Measurements from ENCODE around the gene SPTB. TPM values are rescaled to one million over a fixed set of nuclear protein-coding genes. Genes with fewer than 3 reads are reported as not detected.

The SPTB gene
- polyA plus RNA-seq (2011; rRNA removed), result 0.01 TPM in 1 of 2 replicates, not detected in the other
- 0.09 TPM in 1 of 2 replicates, not detected in the other for polyA minus RNA-seq (2011; rRNA and poly(A)+ RNA removed)

GRCh38 chr14:64879635-64880220 lies at the start of gene SPTB:
TSS of gene SPTB (minus strand) at chr14:64879907. CDS start at chr14:64823094, 56,813 bp downstream.
- ChIA-PET CTCF (interaction anchor here (0.7 to 5.2 kb wide), 4 partner anchors 12 to 57 kb away, joined by 3 to 43 read pairs (median 10); no protein-coding TSS in a partner anchor), POLR2A (no interaction called here)
- no peaks in the 10 kb centered on the region; the same call in 1 of the 2 replicates for H3K9me3 ChIP-seq (ENCODE audit: control insufficient read depth, insufficient read depth, low read length)
- no peak for DNase-seq (ENCODE audit: low read depth, low spot score)
- TF ChIP-seq CTCF (IDR thresholded peaks at IDR 0.05; ENCODE audit: low read depth, low read length), result no peak
- no peak within 1 kb of the TSS for H3K27ac ChIP-seq (ENCODE audit: low read depth, low read length)
- peaks cover 78% of the 10 kb centered on the region for H3K27me3 ChIP-seq (ENCODE audit: control insufficient read depth, insufficient read depth, low read length)
- H3K4me3 ChIP-seq (ENCODE audit: low read depth, low read length), result peak within 1 kb of the TSS; percentile 29; the same call in 1 of the 2 replicates

GRCh38 chr14:64929014-64929359 lies 49.3 kb upstream of the SPTB start:
- no peak for TF ChIP-seq CTCF (IDR thresholded peaks at IDR 0.05; ENCODE audit: low read depth, low read length)
- ChIA-PET POLR2A (no interaction called here), CTCF (no interaction called here)
- Histone ChIP-seq H3K27me3 (ENCODE audit: control insufficient read depth, insufficient read depth, low read length) (no peaks in the 10 kb centered on the region), H3K9me3 (ENCODE audit: control insufficient read depth, insufficient read depth, low read length) (no peaks in the 10 kb centered on the region), H3K4me3 (ENCODE audit: low read depth, low read length) (no peak overlapping the region), H3K27ac (ENCODE audit: low read depth, low read length) (no peak overlapping the region)
- no peak for DNase-seq (ENCODE audit: low read depth, low spot score)

GRCh38 chr14:64928239-64929013 lies 48.7 kb upstream of the SPTB start:
- TF ChIP-seq CTCF (IDR thresholded peaks at IDR 0.05; ENCODE audit: low read depth, low read length), result no peak
- H3K27ac ChIP-seq (ENCODE audit: low read depth, low read length), result no peak overlapping the region
- H3K27me3 ChIP-seq (ENCODE audit: control insufficient read depth, insufficient read depth, low read length), result no peaks in the 10 kb centered on the region
- POLR2A ChIA-PET, result no interaction called here
- no peak overlapping the region for H3K4me3 ChIP-seq (ENCODE audit: low read depth, low read length)
- DNase-seq (ENCODE audit: low read depth, low spot score), result no peak
- H3K9me3 ChIP-seq (ENCODE audit: control insufficient read depth, insufficient read depth, low read length), result no peaks in the 10 kb centered on the region
- CTCF ChIA-PET, result interaction anchor here (1.0 to 1.3 kb wide), 2 partner anchors 17 to 37 kb away, joined by 3 to 8 read pairs; no protein-coding TSS in a partner anchor

- no peak for TF ChIP-seq CTCF (IDR thresholded peaks at IDR 0.05; ENCODE audit: low read depth, low read length)
- no peak for DNase-seq (ENCODE audit: low read depth, low spot score)
- H3K4me3 ChIP-seq (ENCODE audit: low read depth, low read length), result no peak overlapping the region
- H3K27me3 ChIP-seq (ENCODE audit: control insufficient read depth, insufficient read depth, low read length), result no peaks in the 10 kb centered on the region
- POLR2A ChIA-PET, result no interaction called here
- CTCF ChIA-PET, result interaction anchor here (0.6 to 1.5 kb wide), 3 partner anchors 10 to 23 kb away, joined by 3 to 8 read pairs (median 4); no protein-coding TSS in a partner anchor
- no peak overlapping the region for H3K27ac ChIP-seq (ENCODE audit: low read depth, low read length)
- no peaks in the 10 kb centered on the region for H3K9me3 ChIP-seq (ENCODE audit: control insufficient read depth, insufficient read depth, low read length)
Measured at GRCh38 chr14:64927031-64927430, 47.3 kb upstream of the SPTB start.

All from AG04450 (cell line).